Ovary (tissue), 3 donors: Measurements from ENCODE around the gene CHST9.

Experiments
- CTCF ChIP-seq, 3 donors: fragments of 450-650 bp in 2 of 3; fragments of 200-600 bp in 1 of 3; IDR thresholded peaks; one replicate each; pipeline versions ENCODE4 v1.5.1 to v1.8.0; 2016 to 2022; ENCODE audit warnings: antibody characterized with exemption in 3 of 3, mild to moderate bottlenecking in 1 of 3
- EP300 ChIP-seq: sonication (generic); formaldehyde crosslinking; IDR thresholded peaks from one replicate; pipeline ENCODE4 v1.6.1; 2017; ENCODE audit warnings: antibody characterized with exemption
- POLR2A ChIP-seq: fragments of 450-650 bp; IDR thresholded peaks from one replicate; pipeline ENCODE4 v1.6.1; 2017; ENCODE audit warnings: antibody characterized with exemption, mild to moderate bottlenecking, moderate library complexity
- donor health status: DM: no; HTN: no; CAD: no.

GRCh38 chr18:26874283-26874682 lies 310.8 kb downstream of the CHST9 start:
- no peak for TF ChIP-seq CTCF (IDR thresholded peaks at IDR 0.05)
- TF ChIP-seq POLR2A = no peak
- no peak for TF ChIP-seq EP300
